A549 (cell line): Measurements from ENCODE around the gene OPCML.

ENCODE experiments used
- BCL3 ChIP-seq: fragments of >200 bp; sonication (Bioruptor Twin); formaldehyde crosslinking; IDR thresholded peaks from 3 replicates; pipeline ENCODE4 v1.6.1; 2016
- BHLHE40 ChIP-seq: IDR thresholded peaks from 2 replicates; pipeline ENCODE4 v1.6.1; 2012; ENCODE audit warnings: low read depth, low read length, inconsistent platforms
- CBX8 ChIP-seq: fragments of 200-600 bp; sonication (generic); IDR thresholded peaks from 2 replicates; pipeline ENCODE4 v1.6.1; 2016
- CTCF ChIP-seq: fragments of >200 bp; sonication (Bioruptor Twin); formaldehyde crosslinking; IDR thresholded peaks from 3 replicates; pipeline ENCODE4 v1.5.1; 2016
- ELK1 ChIP-seq: fragments of 150-350 bp; IDR thresholded peaks from 2 replicates; pipeline ENCODE4 v1.6.1; 2014; ENCODE audit warnings: low read depth, mild to moderate bottlenecking, low read length
- EP300 ChIP-seq, 2 experiments: fragments of >200 bp; sonication (Bioruptor Twin); formaldehyde crosslinking; IDR thresholded peaks; 2 replicates in 1 of 2; 3 replicates in 1 of 2; pipeline ENCODE4 v1.6.1; 2016 to 2017
- JUN ChIP-seq, 2 experiments: fragments of >200 bp; sonication (Bioruptor Twin); formaldehyde crosslinking; IDR thresholded peaks; 2 replicates in 1 of 2; 3 replicates in 1 of 2; pipeline ENCODE4 v1.6.1; 2016 to 2017
- KDM5A ChIP-seq: fragments of 200-600 bp; sonication (generic); IDR thresholded peaks from 2 replicates; pipeline ENCODE4 v1.6.1; 2016; ENCODE audit warnings: antibody characterized with exemption, mild to moderate bottlenecking
- MAX ChIP-seq: IDR thresholded peaks from 2 replicates; pipeline ENCODE4 v1.6.1; 2012
- NPAS2 ChIP-seq: fragments of 250-450 bp; sonication (Bioruptor Pico); IDR thresholded peaks from 2 replicates; pipeline ENCODE4 v1.8.0; 2022; ENCODE audit warnings: mild to moderate bottlenecking, moderate library complexity, borderline replicate concordance
- POLR2A ChIP-seq: IDR thresholded peaks from 2 replicates; pipeline ENCODE4 v1.6.1; 2012; ENCODE audit warnings: mild to moderate bottlenecking, low read length
- REST ChIP-seq: fragments of 200-600 bp; sonication (generic); IDR thresholded peaks from 2 replicates; pipeline ENCODE4 v1.6.1; 2016; ENCODE audit warnings: antibody characterized with exemption, mild to moderate bottlenecking, moderate library complexity
- RNF2 ChIP-seq: fragments of 200-600 bp; sonication (generic); IDR thresholded peaks from 2 replicates; pipeline ENCODE4 v1.6.1; 2016; ENCODE audit warnings: low read depth, mild to moderate bottlenecking, antibody characterized with exemption, moderate library complexity, borderline replicate concordance
- ZFP36 ChIP-seq: fragments of 450-650 bp; IDR thresholded peaks from 2 replicates; pipeline ENCODE4 v1.6.1; 2014; ENCODE audit warnings: borderline replicate concordance; ENCODE audit not compliant: partially characterized antibody

- TF ChIP-seq NPAS2 (CRISPR knock-in tag) (no peak), CTCF (no peak), RNF2 (no peak), JUN (IDR thresholded peaks at IDR 0.05) (no peak), BCL3 (no peak), REST (no peak), ZFP36 (no peak), BHLHE40 (no peak), POLR2A (no peak), CBX8 (no peak), EP300 (IDR thresholded peaks at IDR 0.05) (no peak), KDM5A (no peak), MAX (no peak), ELK1 (no peak)
Measured at GRCh38 chr11:133207995-133208394, 324.3 kb downstream of the OPCML start.
